ENCODE data around the gene S100A2.

- TF ChIP-seq, protein P1, sequence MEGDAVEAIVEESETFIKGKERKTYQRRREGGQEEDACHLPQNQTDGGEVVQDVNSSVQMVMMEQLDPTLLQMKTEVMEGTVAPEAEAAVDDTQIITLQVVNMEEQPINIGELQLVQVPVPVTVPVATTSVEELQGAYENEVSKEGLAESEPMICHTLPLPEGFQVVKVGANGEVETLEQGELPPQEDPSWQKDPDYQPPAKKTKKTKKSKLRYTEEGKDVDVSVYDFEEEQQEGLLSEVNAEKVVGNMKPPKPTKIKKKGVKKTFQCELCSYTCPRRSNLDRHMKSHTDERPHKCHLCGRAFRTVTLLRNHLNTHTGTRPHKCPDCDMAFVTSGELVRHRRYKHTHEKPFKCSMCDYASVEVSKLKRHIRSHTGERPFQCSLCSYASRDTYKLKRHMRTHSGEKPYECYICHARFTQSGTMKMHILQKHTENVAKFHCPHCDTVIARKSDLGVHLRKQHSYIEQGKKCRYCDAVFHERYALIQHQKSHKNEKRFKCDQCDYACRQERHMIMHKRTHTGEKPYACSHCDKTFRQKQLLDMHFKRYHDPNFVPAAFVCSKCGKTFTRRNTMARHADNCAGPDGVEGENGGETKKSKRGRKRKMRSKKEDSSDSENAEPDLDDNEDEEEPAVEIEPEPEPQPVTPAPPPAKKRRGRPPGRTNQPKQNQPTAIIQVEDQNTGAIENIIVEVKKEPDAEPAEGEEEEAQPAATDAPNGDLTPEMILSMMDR (IDR thresholded peaks at IDR 0.05) = no peak
- no peak for TF ChIP-seq EZH2 (IDR thresholded peaks at IDR 0.05; ENCODE audit: borderline replicate concordance, insufficient read depth, low read depth, low read length, poor library complexity, severe bottlenecking)
Measured at GRCh38 chr1:153537376-153537730, 28.3 kb downstream of the S100A2 start.
